Activated CD4-positive, CD25-positive, alpha-beta regulatory T cell treated with anti-CD3 and anti-CD28 coated beads, Interleukin-2, amount 50 U/mL, for 24 hours (primary cell): ENCODE data around the gene HPGDS.
"Not testable (repeated sequence)": the region's sequence is repeated elsewhere in the genome, so short reads cannot be mapped to it uniquely, and the experiment has no call there.

Experiments
- ATAC-seq, 2 donors: fragments of 150-1000 bp; cut with Tn5 transposase; one replicate each; pipeline ENCODE4 v1.10.0; 2021; ENCODE audit warnings: mild to moderate bottlenecking in 1 of 2, moderate library complexity in 1 of 2

The HPGDS gene

DNA sequence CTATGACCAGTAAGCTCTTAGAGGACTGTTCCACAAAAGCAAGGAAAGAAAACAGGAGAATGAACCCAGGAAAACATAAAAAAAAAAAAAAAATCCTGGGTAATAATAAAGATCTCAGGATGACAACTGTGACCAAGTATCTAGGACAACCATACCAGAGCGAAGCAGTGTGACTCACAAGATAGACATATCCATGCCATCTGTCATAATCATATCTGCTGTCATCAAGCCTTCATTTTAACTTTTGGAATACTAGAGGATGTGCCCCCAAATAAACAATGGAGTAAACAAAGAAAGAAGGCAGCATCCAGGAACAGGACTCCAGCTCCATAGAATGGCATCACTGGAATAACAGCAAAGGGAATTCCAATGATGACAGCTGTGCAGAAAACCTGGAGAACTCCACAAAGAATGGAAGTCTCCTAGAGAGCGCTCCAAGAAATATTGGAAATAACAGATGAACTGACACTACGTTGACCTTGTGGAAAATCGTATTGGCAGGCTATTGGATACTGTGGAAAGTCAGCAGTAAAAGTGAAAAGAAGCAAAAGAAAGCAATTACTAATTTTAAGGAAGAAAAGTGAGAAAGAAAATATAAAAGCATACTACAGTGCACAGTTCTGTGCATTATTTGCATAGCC lies 35.3 kb downstream of the HPGDS start:
- no peak for ATAC-seq

DNA sequence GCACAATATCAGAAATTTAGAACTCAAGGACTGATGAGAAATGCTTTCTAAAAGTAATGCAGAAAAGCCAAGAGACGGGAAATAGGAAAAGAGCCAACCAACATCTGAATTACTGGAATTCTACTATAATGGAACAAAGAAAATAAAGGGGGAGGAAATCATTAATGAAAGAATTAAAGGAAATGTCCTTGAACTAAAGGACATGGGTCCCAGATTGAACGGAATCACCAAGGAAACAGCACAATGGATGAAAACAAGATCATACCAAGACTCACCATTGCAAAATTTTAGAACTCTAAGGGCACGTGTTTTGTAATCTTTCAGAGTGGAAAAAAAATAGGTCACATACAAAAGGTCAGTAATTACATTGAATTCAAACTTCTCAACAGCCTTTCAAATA lies 35.9 kb downstream of the HPGDS start:
- no peak for ATAC-seq

DNA sequence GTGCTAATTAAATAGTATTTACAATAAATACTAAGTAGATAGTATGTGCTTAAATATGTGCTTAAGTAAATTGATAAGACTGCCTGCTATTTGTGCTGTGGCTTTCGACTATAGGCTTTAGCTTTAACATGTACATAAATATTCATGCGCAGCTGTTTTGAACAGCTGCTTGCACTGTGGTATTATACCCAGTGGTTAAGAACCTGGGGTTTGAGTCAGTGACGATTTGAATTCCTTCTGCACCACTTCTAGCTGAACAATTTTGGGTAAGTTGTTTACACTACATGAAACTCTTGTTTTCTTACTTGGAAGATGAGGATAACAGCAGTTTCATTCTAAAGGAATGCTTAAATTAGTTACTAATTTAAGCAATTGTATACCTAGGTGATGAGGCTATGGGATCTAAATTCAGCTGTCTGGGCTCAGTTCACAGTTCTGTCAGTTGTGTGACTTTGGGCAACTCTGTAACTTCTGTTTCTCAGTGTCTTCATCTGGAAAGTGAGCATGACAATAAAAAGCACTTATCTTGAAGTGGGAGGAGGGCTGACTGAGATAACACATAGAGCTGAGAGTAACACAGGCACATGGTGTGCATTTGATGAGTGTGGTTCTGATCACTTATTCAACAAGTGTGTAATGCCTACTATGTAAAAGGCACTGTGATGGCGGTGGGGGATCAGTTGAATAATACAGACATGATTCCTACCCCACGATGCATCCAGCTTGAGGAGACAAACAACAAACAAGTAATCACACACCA lies 37.0 kb downstream of the HPGDS start:
- ATAC-seq = no peak

DNA sequence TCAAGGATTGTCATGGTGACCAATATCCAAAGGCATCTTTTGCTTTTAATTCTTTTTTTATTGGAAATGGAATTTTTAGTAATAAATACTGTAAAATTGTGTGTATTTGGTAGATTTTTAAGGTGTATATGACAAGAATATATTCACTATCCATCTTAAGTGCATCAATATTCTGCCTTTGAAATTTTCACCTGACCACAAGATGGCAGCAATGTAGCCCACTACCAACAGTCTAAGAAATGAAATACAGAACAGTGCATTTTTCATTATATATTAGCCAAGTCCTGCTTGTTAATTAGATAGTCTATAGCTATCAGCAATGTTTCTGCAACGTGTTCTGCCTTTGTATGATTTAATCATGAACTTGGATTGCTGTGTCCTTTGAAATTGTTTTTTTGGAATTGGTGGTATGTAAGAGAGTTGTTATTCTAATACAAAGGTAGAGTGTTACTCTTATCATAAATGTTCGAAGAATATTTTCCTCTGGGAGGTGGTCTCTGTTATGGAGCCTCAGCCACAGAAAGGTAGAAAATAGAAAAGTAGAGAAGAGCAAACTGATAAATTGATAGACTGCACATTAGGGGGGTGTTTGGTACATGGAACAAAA lies 38.2 kb downstream of the HPGDS start:
- no peak for ATAC-seq

DNA sequence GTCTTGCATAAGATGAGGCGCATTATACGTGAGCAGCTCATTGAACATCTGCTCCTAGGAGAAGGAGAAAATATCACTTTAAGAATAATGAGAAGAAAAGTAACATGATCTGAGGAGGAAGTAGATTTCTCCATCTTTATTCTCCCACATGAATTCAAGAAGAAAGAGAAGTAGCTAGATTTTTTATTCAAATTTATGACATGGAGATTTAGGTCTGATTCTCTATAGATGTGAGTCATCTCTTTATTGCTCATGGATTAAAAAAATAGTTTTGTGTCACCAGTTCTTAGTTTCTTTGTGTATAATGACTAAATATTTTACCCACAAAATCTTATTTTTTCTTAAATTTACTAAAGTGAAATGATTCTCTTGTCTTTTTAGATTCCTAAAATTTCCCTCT lies 40.4 kb downstream of the HPGDS start:
- no peak for ATAC-seq

DNA sequence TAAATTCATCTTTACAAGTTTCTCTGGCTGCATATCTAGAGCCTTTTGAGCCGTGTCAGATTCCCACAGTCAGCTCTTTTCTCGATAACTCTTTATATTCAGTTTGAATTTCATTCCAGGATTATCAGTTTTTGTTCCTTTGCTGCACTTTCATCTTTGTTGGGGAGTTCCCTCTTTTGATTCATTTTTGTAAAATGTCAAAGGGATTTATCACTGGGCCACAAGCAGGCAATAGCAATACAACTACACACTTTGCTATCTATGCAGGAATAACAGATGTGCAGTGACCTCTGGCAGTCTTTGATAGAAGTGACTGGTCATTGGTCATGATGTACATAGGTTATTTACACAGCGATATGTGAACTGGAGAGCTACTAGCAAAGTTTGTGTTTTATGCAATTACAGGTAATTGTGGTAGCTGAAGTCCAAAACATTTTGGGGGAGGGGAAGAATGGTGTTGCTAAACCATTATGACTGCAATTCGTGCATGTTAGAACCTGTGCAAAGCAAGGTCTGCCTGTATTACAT lies 43.8 kb downstream of the HPGDS start:
- no peak for ATAC-seq

DNA sequence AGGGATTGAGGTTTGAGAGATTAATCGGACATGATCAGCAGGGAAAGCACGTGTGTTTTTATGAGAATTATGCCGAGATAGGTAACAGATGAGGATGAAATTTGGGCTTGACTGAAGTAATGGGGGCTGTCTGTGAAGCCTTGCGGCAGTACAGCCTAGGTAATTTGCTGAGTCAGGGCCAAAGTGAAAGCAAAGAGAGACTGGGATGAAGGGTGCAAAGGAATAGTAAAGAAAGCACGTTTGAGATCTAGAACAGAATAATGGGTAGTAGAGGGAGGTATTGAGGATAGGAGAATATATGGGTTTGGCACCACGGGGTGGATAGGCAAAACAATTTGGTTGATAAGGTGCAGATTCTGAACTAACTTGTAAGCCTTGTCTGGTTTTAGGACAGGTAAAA lies 47.2 kb downstream of the HPGDS start:
- ATAC-seq = not testable (repeated sequence)

DNA sequence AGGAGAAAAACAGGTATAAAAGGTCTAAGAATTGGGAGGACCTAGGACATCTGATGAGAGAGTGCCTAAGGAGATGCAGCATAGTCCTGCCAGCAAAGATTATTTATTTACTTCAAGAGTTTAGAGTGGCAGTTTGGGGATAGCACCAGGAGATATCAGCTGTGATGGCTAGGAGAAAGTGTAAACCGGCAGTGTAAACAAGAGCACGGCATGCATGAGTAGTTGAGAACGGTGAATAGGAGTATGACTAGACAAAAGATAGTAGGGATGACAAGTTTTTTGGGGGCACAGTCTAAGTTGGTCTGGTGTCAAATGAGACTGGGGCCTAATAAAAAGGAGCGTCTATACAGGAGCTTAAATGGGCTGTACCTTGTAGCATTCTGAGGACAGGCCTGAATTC lies 48.7 kb downstream of the HPGDS start:
- ATAC-seq = not testable (repeated sequence)

DNA sequence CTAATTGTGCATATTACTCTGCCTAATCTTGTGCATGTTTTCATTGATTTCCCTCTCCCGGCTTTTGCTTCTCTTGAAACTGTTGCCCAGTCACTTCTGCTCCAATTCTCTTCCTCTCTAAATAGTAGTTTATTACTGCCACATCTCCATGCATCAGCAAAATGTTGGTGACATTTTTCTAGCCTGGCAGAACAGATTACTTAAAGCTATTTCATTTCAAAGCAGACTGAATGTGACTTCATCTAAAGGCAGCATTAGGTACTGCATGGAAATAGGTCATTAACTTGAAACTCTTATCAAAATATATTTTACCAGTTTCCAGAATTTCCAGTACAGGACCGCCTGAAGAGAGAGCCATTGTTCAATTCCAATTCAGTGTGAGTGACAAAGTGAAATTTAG lies 52.4 kb downstream of the HPGDS start:
- ATAC-seq = no peak

DNA sequence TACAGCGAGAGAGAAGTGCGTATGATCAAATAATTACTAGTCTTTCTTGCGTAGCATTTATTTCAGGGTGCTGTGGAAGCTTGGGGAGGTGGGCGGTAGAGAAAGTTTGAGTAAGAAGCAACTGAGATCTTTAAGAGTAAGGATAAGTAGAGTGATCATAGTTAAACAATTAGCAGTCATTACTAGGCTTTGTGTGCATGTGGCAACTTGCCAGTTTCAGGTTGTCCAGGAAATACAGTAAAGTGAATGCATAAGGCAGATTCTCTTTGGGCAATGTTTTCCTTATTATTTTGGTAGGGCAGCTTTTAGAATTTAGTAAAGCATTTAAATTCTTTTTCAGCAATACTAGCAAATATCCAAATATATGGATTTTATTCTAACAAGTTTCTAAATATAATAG lies 57.0 kb downstream of the HPGDS start:
- ATAC-seq = no peak

DNA sequence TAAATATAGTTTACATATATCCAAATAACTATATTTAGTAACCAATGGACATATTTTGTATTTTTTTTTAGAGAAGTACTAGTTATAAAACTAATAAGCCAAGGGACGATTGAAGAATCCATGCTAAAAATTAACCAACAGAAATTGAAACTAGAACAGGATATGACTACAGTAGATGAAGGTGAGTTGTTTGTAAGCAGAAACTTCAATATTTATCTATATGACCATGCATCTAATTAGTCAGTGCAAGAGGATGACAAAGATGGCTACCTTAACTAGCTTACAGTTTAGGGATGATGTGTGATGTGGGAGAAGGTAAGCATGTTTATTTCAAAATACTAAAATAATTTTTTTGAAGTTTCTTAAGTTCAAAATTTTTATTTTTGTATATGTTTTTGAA lies 57.7 kb downstream of the HPGDS start:
- ATAC-seq = peak in 1 of 2 donors; percentile 36

DNA sequence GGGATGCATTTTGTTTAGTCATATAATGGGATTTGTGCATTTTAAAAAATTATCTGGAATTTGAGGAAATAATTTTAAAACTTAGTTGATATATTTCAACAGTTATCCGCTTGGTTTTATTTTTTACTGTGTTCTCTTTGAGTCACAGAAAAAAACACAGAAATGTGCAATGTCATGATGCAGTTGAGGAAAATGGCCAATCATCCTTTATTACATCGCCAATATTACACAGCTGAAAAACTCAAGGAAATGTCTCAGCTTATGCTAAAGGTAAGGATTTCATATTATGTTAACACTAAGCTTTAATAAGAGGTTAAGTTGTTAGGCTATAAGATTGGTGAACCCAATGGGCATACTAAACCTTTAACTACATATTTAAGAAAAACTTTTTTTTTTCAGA lies 63.9 kb downstream of the HPGDS start:
- ATAC-seq = no peak

DNA sequence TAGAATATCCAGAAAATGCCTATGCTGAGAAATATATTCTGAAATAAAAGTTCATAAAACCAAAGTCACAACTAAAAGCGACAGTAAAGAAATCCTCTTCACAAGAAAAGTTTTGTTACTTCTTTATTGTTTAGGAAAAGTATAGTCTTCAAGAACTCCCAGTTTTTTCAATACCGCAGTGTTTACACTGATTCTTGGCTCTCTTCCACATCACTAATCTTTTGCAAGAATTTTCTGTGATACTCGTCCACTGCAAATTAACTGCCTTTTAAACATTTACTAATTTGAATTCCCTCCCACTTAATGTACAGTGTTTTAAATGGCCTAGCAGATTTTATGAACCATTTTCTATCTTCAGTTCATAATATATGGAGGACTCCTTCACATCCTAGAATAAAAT lies 65.1 kb downstream of the HPGDS start:
- ATAC-seq = no peak

DNA sequence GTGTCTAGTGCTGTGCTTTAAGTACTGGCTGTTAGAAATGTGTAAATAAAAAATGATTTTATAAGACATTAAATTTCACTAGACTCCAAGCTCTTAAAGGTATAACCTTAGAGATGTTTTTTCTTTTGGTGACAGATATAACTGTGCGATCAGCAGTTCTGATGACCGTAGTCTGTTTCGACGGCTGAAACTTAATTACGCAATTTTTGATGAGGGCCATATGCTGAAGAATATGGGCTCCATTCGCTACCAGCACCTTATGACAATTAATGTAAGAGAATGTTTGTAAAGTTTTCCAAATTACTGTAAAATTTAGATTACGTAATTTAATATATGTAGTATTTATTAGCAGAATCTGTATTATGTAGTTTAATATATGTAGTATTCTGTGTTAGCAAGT lies 66.4 kb downstream of the HPGDS start:
- ATAC-seq = no peak

DNA sequence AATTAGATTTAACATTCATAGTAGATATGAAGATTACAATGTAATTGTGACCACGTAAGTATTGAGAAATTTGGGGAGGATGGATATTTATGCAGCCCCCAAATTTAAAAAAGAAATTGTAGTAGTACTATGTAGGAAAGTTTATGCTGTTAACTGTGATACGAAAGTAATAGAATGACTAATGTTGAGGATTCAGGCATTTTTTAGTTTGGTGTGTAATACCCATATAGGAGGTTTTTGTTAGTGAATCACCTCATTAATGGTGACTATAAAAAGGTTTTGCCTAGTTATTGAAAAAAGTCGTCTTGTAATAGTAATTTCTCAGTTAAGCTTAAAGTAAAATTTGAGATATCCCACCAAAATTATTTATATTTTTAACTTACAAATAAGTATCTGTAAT lies 67.7 kb downstream of the HPGDS start:
- no peak for ATAC-seq

DNA sequence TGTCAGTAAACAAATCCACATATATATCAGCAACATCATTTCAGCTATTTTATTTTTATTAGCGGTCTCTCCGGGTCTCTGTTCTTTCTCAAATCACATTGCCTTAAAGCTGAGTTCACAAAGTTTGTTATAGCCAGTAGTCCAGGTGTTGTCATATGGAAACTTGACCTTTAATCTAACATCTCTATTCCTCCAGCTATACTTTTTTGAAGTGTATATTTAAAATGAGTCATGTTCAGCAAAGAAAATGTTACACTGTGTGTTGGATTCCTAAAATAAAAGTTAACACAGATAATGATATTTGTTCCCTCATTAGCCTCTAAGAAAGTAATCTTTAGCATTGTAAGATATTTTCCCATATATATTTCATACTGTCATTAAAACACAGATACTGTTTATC lies 71.4 kb downstream of the HPGDS start:
- no peak for ATAC-seq

DNA sequence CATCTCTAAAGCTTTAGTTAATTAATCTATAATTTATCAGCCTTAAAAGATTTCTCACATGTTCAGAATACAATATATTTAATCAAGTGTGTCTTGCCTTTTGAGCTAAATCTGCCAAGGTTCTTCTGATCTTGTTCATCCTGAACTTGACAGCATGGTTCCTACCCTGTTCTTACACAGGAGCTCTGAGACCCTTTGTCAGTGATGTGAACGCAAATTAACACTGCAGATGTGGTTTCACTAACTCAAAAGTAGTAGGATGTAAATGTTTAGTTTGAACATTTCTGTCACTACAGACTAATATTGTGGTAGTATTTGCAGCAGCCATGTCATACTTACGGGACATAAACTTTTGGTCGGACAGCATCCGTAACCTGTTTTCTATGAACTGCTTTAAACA lies 75.6 kb downstream of the HPGDS start:
- no peak for ATAC-seq

DNA sequence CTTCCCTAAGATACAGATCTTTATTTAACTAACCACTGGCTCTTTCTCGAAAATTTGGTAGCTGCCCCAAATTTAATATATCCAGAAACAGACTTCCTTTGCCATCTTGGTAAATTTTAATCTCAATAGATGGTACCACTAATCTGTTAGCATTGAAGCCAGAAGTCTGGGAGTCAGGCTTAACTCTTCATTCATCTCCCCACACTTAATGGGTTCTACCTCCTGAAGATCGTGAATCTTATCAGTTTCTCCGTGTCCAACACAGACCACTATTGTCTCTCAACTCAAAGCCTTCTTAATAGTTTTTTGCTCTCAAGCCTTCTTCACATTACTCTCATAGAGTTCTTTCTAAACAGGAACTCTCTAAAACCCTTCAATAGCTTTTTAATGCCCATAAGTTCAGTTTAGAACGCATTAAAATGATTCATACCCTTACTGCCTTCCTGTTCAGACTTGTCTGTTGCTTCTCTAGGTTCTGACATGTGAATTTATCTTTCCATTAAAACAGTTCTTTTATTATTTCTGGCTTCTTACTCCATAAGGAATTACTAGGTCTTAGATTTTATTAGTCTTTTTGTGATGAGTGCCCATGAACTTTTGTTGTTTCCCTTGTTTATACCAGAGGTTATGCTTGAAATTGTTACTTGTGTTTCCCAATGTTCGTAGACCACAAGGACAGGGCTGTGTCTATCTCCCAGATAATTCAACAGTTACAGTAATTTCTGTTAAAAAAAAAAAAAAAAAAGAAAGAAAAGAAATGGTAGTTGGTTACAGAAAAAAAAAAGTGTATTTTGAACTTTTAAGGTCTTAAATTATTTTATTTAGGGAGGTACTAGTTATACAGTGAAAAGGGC lies 80.2 kb downstream of the HPGDS start:
- no peak for ATAC-seq

DNA sequence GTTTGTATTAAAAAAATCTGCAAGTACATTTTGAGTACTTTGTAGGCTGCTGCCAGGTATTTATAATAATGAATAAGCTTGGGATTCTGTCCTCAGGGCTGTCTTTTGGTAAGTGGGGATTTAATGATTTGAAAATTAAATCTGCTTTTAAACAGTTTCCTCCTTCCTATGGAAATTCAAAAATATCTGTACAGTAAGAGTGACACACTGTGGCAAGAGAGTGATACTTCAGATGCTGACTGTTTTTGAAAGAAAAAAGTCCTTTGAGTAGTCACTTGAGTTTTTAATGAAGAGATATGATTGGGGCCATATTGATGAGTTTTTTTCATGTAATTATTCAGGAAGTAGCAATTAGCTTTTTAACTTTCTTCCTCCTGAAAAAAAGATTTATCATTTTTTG lies 85.8 kb downstream of the HPGDS start:
- ATAC-seq = no peak

DNA sequence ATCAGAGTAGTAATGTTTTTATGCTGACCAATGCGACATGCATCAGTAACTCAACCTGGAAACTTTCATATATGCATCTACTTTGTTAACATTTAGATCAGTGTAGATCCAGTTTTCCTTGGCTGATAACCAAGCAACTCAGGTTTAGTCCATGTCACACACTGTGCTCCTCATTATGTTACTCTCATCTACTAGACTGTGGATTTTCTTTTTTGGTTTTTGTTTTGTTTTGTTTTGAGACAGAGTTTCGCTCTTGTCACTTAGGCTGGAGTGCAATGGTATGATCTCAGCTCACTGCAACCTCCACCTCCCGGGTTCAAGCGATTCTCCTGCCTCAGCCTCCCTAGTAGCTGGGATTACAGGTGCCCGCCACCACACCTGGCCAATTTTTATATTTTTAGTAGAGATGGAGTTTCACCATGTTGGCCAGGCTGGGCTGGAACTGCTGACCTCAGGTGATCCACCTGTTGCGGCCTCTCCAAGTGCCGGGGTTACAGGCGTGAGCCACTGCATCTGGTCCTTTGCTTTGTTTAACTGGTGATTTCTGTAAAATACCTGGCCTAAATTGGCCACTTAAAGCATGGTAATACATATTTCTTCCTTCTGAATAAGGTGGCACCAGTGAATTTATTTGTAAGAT lies 86.4 kb downstream of the HPGDS start:
- no peak for ATAC-seq

DNA sequence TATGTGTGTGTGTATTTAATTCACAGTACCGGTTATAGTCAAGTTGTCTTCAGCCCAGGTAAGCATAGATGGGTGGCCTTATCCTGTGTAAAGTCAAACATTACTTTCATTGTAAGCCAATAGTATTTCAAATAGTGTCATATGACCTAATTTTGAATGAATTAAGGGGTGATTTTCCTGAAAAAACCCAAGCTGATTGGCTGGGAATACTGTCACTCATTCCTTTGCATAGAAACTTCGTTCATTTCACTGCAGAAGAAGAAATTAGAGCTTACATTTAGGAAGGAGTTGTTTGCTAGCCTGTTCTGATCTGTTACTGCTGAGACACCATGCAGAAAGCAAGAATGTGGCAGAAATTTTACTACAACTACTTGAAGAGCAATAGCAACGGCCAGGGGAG lies 89.6 kb downstream of the HPGDS start:
- no peak for ATAC-seq

DNA sequence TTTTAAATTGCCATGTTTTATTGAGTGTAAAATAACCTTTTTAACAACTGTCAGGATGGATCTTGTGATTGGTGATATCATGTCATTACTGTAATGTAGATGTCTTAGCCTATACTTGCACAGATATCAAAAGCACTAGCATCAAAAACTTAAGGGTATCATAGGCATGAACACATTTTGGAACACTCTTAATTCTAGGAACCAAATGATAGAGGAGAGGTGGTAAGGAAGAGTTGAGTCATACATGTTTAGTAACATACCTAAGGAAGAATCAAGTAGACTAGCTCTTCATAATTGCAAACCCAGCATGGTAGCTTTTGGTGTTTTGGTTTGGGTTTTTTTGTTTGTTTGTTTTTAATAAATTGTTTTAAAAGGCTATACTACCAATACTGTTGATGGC lies 91.5 kb downstream of the HPGDS start:
- no peak for ATAC-seq
